ENCODE results near the gene ATCAY. TPM values are rescaled to one million over a fixed set of nuclear protein-coding genes. Genes with fewer than 3 reads are reported as not detected.
A peak's percentile ranks its signal among the peaks of the same experiment; 100 is the strongest.
"Not testable (repeated sequence)": the region's sequence is repeated elsewhere in the genome, so short reads cannot be mapped to it uniquely, and the experiment has no call there.

The ATCAY gene
- total RNA-seq, 1 experiment from 2014 or later = 0.44 TPM

GRCh38 chr19:3963458-3964255, 83.2 kb downstream of the ATCAY start:
- no peak for DNase-seq (ENCODE audit: low spot score)
- in situ Hi-C loops (cut with HindIII; ENCODE audit: low sequenced_read_pairs) = no loop called here

GRCh38 chr19:3964256-3965194, 84.0 kb downstream of the ATCAY start:
- in situ Hi-C loops (cut with HindIII; ENCODE audit: low sequenced_read_pairs) = no loop called here
- DNase-seq (ENCODE audit: low spot score) = no peak

GRCh38 chr19:3966051-3967017, 85.8 kb downstream of the ATCAY start:
- DNase-seq (ENCODE audit: low spot score) = no peak
- in situ Hi-C loops (cut with HindIII; ENCODE audit: low sequenced_read_pairs) = no loop called here

- in situ Hi-C loops (cut with HindIII; ENCODE audit: low sequenced_read_pairs); DNase-seq (ENCODE audit: low spot score): not testable (repeated sequence)
These were observed 87.5 kb downstream of the ATCAY start for GRCh38 chr19:3967983-3968382.

- peak; percentile 67 for DNase-seq (ENCODE audit: low spot score)
These were observed 88.3 kb downstream of the ATCAY start for GRCh38 chr19:3968556-3969434.

GRCh38 chr19:3969435-3970312, 89.2 kb downstream of the ATCAY start:
- in situ Hi-C loops (cut with HindIII; ENCODE audit: low sequenced_read_pairs) = no loop called here
- no peak for DNase-seq (ENCODE audit: low spot score)

More at GRCh38 chr19:3968556-3969434, 88.3 kb downstream of the ATCAY start:
- in situ Hi-C loops (cut with HindIII; ENCODE audit: low sequenced_read_pairs) = no loop called here

- in situ Hi-C loops (cut with HindIII; ENCODE audit: low sequenced_read_pairs) = no loop called here
These were observed 89.9 kb downstream of the ATCAY start for GRCh38 chr19:3970313-3970807.

GRCh38 chr19:3970808-3971598, 90.5 kb downstream of the ATCAY start, which contains the start of gene DAPK3:
TSS of gene DAPK3 (minus strand) at chr19:3971099. CDS start at chr19:3969735, 1,364 bp downstream.
- in situ Hi-C loops (cut with HindIII; ENCODE audit: low sequenced_read_pairs) = no loop called here
- peak; percentile 99 for DNase-seq (ENCODE audit: low spot score)

More at GRCh38 chr19:3970313-3970807, 89.9 kb downstream of the ATCAY start:
- DNase-seq (ENCODE audit: low spot score) = no peak

- DNase-seq (ENCODE audit: low spot score) = no peak
- in situ Hi-C loops (cut with HindIII; ENCODE audit: low sequenced_read_pairs) = no loop called here
These were observed 94.7 kb downstream of the ATCAY start for GRCh38 chr19:3975144-3975543.

GRCh38 chr19:3975637-3976087, 95.2 kb downstream of the ATCAY start:
- DNase-seq (ENCODE audit: low spot score) = no peak
- in situ Hi-C loops (cut with HindIII; ENCODE audit: low sequenced_read_pairs) = no loop called here

- no peak for DNase-seq (ENCODE audit: low spot score)
- in situ Hi-C loops (cut with HindIII; ENCODE audit: low sequenced_read_pairs) = no loop called here
These were observed 96.2 kb downstream of the ATCAY start for GRCh38 chr19:3976495-3977241.

Other genes starting within 250 kb of the ATCAY start
- 5.3 and 13.0 TPM in 2 replicates for gene PIP5K1C, start 180.2 kb upstream of the ATCAY start, total RNA-seq (2014; rRNA removed; shearing (Covaris generic))
- 12.4 and 15.1 TPM in 2 replicates for gene TJP3, start 172.3 kb upstream of the ATCAY start, total RNA-seq (2014; rRNA removed; shearing (Covaris generic))
- 18.2 and 27.1 TPM in 2 replicates for gene APBA3, start 119.0 kb upstream of the ATCAY start, total RNA-seq (2014; rRNA removed; shearing (Covaris generic))
- gene MRPL54, start 118.0 kb upstream of the ATCAY start, total RNA-seq (2014; rRNA removed; shearing (Covaris generic)) = 60.7 and 66.3 TPM in 2 replicates
- 0.37 TPM in 1 of 2 replicates, not detected in the other for gene RAX2, start 108.5 kb upstream of the ATCAY start, total RNA-seq (2014; rRNA removed; shearing (Covaris generic))
- 18.5 and 31.4 TPM in 2 replicates for gene MATK, start 94.3 kb upstream of the ATCAY start, total RNA-seq (2014; rRNA removed; shearing (Covaris generic))
- gene ZFR2, start 11.6 kb upstream of the ATCAY start, total RNA-seq (2014; rRNA removed; shearing (Covaris generic)) = 22.5 and 49.8 TPM in 2 replicates
- gene NMRK2, start 52.4 kb downstream of the ATCAY start, total RNA-seq (2014; rRNA removed; shearing (Covaris generic)) = 22.0 and 27.8 TPM in 2 replicates
- gene DAPK3, start 90.4 kb downstream of the ATCAY start, total RNA-seq (2014; rRNA removed; shearing (Covaris generic)) = 171 and 247 TPM in 2 replicates
- gene EEF2, start 104.8 kb downstream of the ATCAY start, total RNA-seq (2014; rRNA removed; shearing (Covaris generic)) = 2,932 and 3,263 TPM in 2 replicates
- 24.7 and 45.7 TPM in 2 replicates for gene PIAS4, start 127.1 kb downstream of the ATCAY start, total RNA-seq (2014; rRNA removed; shearing (Covaris generic))
- gene ZBTB7A, start 186.2 kb downstream of the ATCAY start, total RNA-seq (2014; rRNA removed; shearing (Covaris generic)) = 12.8 and 13.3 TPM in 2 replicates
- gene MAP2K2, start 243.4 kb downstream of the ATCAY start, total RNA-seq (2014; rRNA removed; shearing (Covaris generic)) = 370 and 376 TPM in 2 replicates